Cardiac muscle cell (in vitro differentiated cells and primary cell): ENCODE measurements around the gene FHIT. TPM values are rescaled to one million over a fixed set of nuclear protein-coding genes. Genes with fewer than 3 reads are reported as not detected.

Experiments used
- DNase-seq, 2 donors: peaks; one replicate each; pipeline versions ENCODE4 v3.0.0 to v3.0.0-alpha.2; 2010 to 2017; ENCODE audit warnings: low read depth in 1 of 2, low spot score in 1 of 2
- H3K27ac ChIP-seq: fragments of 200-600 bp; sonication (generic); 2 replicates; pipeline ENCODE4 v1.5.1; 2016
- H3K27me3 ChIP-seq: fragments of 200-600 bp; sonication (generic); 2 replicates; pipeline ENCODE4 v1.6.0; 2016; ENCODE audit warnings: control low read depth
- H3K36me3 ChIP-seq: fragments of 200-600 bp; sonication (generic); 2 replicates; pipeline ENCODE4 v1.5.1; 2016; ENCODE audit warnings: control low read depth
- H3K4me1 ChIP-seq: fragments of 200-600 bp; sonication (generic); 2 replicates; pipeline ENCODE4 v1.8.1; 2017; ENCODE audit warnings: low read depth, mild to moderate bottlenecking, mixed run types
- H3K4me3 ChIP-seq: fragments of 200-600 bp; sonication (generic); 2 replicates; pipeline ENCODE4 v1.5.1; 2016; ENCODE audit warnings: mild to moderate bottlenecking
- H3K9me3 ChIP-seq: fragments of 200-600 bp; sonication (generic); 2 replicates; pipeline ENCODE4 v1.5.1; 2017; ENCODE audit warnings: low read depth, mild to moderate bottlenecking, control low read depth
- polyA plus RNA-seq: library from polyadenylated mRNA; unstranded; fragments of >200 nt; fragmentation: Nextera tagmentation; extraction: Ambion mirVana; gene quantifications from 2 replicates; pipeline ENCODE4 v1.2.1, GENCODE V29; 2016
- total RNA-seq: library from RNA; depleted of rRNA; stranded (reverse); fragments of >200 nt; gene quantifications from 2 replicates; pipeline ENCODE4 v1.2.3, GENCODE V29; 2016
- TF ChIP-seq, protein P1 (sequence below): IDR thresholded peaks from 2 replicates; pipeline ENCODE4 v1.5.1; 2012; ENCODE audit warnings: low read depth, mild to moderate bottlenecking, low read length

Gene FHIT
- total and polyA plus RNA-seq, 2 experiments from 2014 or later = 6.9 to 12.5 TPM

DNA sequence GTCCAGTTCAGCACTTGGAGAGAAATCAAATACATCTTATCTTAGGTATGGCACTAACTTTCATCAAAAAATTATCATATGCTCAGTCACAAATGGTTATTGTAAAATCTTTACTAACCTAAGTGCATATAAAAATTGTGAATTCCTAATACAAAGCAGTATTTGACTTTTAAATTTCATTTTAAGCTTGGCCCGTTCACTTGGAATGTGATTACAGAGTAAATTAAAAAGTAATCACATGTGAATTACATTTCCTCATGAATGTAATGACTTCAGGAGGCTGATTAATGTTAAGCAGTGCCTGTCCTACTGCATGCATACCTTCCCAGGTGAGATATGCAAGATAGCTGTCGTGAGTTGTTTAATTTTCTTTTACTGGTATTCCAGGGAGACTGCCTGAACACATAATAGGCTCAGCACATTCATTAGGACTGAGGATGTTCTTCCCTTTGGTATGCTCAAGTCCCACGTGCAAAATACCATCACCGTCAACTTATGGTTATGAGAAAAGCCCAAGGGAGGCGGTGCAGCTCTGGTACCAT is 1053.0 kb downstream of the FHIT start:
- no peaks in the 10 kb centered on the region for H3K4me1 ChIP-seq

DNA sequence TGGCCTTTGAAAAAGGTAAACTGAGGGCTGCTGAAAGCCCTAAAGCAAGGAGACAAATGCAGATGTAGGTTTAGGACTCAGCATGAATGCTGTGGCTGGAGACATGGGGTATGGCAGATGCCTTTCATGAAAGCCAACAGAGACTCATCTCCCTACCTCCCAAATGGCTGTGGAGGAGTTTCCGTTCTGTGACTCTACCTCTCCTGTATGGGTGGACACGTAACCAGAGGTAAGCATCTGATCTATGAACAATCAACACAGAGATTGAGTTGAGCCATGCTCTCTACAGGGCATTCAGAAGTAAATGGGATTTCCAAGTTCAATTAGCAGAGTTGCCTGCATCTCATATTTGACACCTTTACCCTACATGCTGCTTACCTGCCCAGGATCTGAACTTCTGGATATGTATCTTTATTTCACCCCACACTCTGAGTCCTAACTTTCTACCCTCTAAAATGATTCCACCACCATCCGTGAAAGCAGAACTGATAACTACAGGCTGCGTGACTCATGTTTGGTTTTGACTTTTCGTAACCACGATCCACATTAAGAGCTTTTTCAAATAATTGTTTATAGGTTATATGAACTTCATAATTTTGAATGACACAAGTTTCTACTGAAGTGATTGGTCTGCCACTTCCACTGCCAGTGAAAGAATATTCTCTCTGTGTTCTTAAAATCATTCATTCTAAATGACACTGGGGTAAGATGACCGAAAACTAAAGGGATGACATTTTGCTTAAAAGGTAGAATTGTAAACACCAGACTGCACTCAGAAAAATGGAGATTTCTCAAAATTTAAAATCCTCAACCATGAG is 1058.7 kb downstream of the FHIT start:
- Histone ChIP-seq H3K9me3 (no peaks in the 10 kb centered on the region), H3K4me1 (peaks cover 12% of the 10 kb centered on the region), H3K4me3 (no peak overlapping the region), H3K36me3 (no peaks in the 10 kb centered on the region), H3K27me3 (no peaks in the 10 kb centered on the region), H3K27ac (no peak overlapping the region)
- TF ChIP-seq, protein P1, sequence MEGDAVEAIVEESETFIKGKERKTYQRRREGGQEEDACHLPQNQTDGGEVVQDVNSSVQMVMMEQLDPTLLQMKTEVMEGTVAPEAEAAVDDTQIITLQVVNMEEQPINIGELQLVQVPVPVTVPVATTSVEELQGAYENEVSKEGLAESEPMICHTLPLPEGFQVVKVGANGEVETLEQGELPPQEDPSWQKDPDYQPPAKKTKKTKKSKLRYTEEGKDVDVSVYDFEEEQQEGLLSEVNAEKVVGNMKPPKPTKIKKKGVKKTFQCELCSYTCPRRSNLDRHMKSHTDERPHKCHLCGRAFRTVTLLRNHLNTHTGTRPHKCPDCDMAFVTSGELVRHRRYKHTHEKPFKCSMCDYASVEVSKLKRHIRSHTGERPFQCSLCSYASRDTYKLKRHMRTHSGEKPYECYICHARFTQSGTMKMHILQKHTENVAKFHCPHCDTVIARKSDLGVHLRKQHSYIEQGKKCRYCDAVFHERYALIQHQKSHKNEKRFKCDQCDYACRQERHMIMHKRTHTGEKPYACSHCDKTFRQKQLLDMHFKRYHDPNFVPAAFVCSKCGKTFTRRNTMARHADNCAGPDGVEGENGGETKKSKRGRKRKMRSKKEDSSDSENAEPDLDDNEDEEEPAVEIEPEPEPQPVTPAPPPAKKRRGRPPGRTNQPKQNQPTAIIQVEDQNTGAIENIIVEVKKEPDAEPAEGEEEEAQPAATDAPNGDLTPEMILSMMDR = no peak
- no peak for DNase-seq

More for the DNA sequence above, 1053.0 kb downstream of the FHIT start:
- Histone ChIP-seq H3K27ac (no peak overlapping the region), H3K4me3 (no peak overlapping the region), H3K36me3 (no peaks in the 10 kb centered on the region), H3K27me3 (no peaks in the 10 kb centered on the region), H3K9me3 (no peaks in the 10 kb centered on the region)
- no peak for DNase-seq
- TF ChIP-seq, protein P1 = no peak

DNA sequence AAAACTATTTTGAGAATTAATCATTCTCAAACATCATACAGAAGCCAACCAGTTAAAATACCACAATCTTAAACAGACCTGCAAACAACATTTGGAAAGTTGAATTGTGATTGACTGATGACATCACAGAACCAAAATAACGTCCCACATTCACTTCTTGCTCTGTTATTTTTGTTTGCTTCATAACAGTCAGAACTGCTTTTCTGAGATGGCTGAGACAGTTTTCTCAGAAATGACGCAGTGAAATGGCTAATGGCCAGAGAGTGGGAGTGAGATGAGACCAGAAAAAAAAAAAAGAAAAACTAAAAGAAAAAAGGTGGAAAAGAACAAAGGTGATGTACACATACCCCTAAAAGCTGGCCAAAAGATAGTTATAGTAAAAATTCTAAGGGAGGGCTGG is 1061.2 kb downstream of the FHIT start:
- DNase-seq = peak in 1 of 2 donors; percentile 0
- Histone ChIP-seq H3K27ac (no peak overlapping the region), H3K4me1 (peaks cover 12% of the 10 kb centered on the region), H3K4me3 (no peak overlapping the region), H3K9me3 (no peaks in the 10 kb centered on the region), H3K36me3 (no peaks in the 10 kb centered on the region), H3K27me3 (no peaks in the 10 kb centered on the region)
- TF ChIP-seq, protein P1 = no peak

DNA sequence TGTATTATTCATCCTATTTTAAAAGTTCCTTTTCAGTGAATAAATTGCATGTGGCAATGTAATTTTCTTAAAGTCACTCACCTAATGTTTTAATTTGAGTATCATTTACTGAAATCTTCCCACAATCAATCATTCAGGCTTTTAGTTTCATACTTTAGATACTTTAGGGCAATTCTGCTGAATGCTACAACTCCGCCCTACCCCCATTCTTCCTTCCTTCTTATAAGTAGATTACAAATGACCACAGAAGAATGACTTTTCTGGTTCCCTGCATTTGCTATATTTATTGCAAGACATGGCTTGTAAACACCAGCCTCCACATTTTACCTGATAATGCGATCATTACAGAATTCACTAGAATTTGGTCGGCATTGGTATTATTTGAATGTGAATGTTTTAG is 1061.9 kb downstream of the FHIT start:
- no peaks in the 10 kb centered on the region for H3K27me3 ChIP-seq
- H3K36me3 ChIP-seq = no peaks in the 10 kb centered on the region
- H3K27ac ChIP-seq = no peak overlapping the region
- TF ChIP-seq, protein P1 = no peak
- H3K4me1 ChIP-seq = peaks cover 12% of the 10 kb centered on the region
- H3K9me3 ChIP-seq = no peaks in the 10 kb centered on the region
- no peak overlapping the region for H3K4me3 ChIP-seq
- DNase-seq = no peak

DNA sequence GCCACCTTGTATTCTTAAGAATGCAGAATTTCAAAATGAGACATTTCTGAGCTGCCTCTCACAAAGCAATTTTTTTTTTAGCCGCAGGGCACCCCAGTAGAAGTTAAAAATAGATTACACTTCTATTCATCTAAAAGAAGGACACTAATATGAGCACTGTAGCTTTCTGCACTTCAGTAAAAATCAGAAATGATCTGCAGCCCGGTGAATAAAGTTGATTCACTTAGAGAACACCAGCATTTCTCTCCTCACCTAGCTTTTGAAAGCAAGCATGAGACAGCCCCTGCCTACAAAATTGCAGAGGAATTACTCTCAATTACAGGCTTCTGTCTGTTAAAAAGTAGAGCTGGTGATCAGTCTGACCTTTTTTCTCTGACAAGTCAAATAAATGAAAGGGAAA is 1062.4 kb downstream of the FHIT start:
- no peak for DNase-seq
- TF ChIP-seq, protein P1 = no peak
- Histone ChIP-seq H3K27me3 (no peaks in the 10 kb centered on the region), H3K9me3 (no peaks in the 10 kb centered on the region), H3K4me1 (peaks cover 12% of the 10 kb centered on the region), H3K36me3 (no peaks in the 10 kb centered on the region), H3K4me3 (no peak overlapping the region), H3K27ac (no peak overlapping the region)
